HL-60 (cell line): Measurements from ENCODE around the gene JMJD1C.

Experiments used
- GABPA ChIP-seq: IDR thresholded peaks from 2 replicates; pipeline ENCODE4 v1.6.1; 2012; ENCODE audit warnings: low read depth
- POLR2AphosphoS5 ChIP-seq: IDR thresholded peaks from 2 replicates; pipeline ENCODE4 v1.6.1; 2012; ENCODE audit warnings: low read depth
- SPI1 ChIP-seq: IDR thresholded peaks from 2 replicates; pipeline ENCODE4 v1.6.1; 2012; ENCODE audit warnings: low read depth, mild to moderate bottlenecking, borderline replicate concordance
- TF ChIP-seq, protein P1 (sequence below): IDR thresholded peaks from one replicate; pipeline ENCODE4 v1.5.1; 2011; ENCODE audit warnings: low read length, control low read depth, inconsistent platforms; ENCODE audit not compliant: insufficient read depth
- TF ChIP-seq, protein P2 (sequence below): IDR thresholded peaks from 2 replicates; pipeline ENCODE4 v1.6.1; 2012; ENCODE audit warnings: low read depth; ENCODE audit not compliant: insufficient replicate concordance

- TF ChIP-seq, protein P1, sequence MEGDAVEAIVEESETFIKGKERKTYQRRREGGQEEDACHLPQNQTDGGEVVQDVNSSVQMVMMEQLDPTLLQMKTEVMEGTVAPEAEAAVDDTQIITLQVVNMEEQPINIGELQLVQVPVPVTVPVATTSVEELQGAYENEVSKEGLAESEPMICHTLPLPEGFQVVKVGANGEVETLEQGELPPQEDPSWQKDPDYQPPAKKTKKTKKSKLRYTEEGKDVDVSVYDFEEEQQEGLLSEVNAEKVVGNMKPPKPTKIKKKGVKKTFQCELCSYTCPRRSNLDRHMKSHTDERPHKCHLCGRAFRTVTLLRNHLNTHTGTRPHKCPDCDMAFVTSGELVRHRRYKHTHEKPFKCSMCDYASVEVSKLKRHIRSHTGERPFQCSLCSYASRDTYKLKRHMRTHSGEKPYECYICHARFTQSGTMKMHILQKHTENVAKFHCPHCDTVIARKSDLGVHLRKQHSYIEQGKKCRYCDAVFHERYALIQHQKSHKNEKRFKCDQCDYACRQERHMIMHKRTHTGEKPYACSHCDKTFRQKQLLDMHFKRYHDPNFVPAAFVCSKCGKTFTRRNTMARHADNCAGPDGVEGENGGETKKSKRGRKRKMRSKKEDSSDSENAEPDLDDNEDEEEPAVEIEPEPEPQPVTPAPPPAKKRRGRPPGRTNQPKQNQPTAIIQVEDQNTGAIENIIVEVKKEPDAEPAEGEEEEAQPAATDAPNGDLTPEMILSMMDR = no peak
- TF ChIP-seq, protein P2, sequence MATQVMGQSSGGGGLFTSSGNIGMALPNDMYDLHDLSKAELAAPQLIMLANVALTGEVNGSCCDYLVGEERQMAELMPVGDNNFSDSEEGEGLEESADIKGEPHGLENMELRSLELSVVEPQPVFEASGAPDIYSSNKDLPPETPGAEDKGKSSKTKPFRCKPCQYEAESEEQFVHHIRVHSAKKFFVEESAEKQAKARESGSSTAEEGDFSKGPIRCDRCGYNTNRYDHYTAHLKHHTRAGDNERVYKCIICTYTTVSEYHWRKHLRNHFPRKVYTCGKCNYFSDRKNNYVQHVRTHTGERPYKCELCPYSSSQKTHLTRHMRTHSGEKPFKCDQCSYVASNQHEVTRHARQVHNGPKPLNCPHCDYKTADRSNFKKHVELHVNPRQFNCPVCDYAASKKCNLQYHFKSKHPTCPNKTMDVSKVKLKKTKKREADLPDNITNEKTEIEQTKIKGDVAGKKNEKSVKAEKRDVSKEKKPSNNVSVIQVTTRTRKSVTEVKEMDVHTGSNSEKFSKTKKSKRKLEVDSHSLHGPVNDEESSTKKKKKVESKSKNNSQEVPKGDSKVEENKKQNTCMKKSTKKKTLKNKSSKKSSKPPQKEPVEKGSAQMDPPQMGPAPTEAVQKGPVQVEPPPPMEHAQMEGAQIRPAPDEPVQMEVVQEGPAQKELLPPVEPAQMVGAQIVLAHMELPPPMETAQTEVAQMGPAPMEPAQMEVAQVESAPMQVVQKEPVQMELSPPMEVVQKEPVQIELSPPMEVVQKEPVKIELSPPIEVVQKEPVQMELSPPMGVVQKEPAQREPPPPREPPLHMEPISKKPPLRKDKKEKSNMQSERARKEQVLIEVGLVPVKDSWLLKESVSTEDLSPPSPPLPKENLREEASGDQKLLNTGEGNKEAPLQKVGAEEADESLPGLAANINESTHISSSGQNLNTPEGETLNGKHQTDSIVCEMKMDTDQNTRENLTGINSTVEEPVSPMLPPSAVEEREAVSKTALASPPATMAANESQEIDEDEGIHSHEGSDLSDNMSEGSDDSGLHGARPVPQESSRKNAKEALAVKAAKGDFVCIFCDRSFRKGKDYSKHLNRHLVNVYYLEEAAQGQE = no peak
- TF ChIP-seq GABPA (no peak), POLR2AphosphoS5 (no peak), SPI1 (no peak)
These were observed 38.8 kb downstream of the JMJD1C start for GRCh38 chr10:63427013-63427412.
